Endothelial cell of umbilical vein (primary cell): ENCODE measurements around the gene METTL27. TPM values are rescaled to one million over a fixed set of nuclear protein-coding genes. Genes with fewer than 3 reads are reported as not detected.

Experiments used
- BruUV-seq: library from RNA; stranded (reverse); fragments of 400-500 nt; replicated peaks from 2 replicates; lab custom pipeline; 2021; lab: Mats Ljungman, UMichigan
- CTCF ChIA-PET: fragments of 300-600, 350-600 bp; sonication (Branson Sonifier 250); formaldehyde crosslinking; loops from one replicate; lab custom pipeline; 2021; ENCODE audit warnings: antibody characterized with exemption, inconsistent platforms; lab: Charles Lee
- POLR2A ChIA-PET: fragments of 300-600, 350-600 bp; sonication (Branson Sonifier 250); formaldehyde crosslinking; loops from one replicate; lab custom pipeline; 2021; ENCODE audit warnings: antibody characterized with exemption, inconsistent platforms; lab: Charles Lee
- DNase-seq: peaks from one replicate; pipeline ENCODE4 v3.0.0-alpha.2; 2011; ENCODE audit warnings: low read depth, low spot score
- FAIRE-seq: peaks from 2 replicates; lab custom pipeline; 2011; peaks lifted over from hg19 to GRCh38; lab: Jason Lieb, UNC
- H2AFZ ChIP-seq: 2 replicates; pipeline ENCODE4 v1.6.0; 2012; ENCODE audit warnings: low read depth, low read length, control low read depth, inconsistent platforms
- H3K27ac ChIP-seq: 2 replicates; pipeline ENCODE4 v1.5.1; 2011; ENCODE audit warnings: low read depth, mild to moderate bottlenecking, control low read depth, low read length, moderate library complexity; ENCODE audit not compliant: insufficient read depth
- H3K27me3 ChIP-seq, 2 experiments: 2 replicates each; pipeline versions ENCODE4 v1.6.0 to v1.6.1; 2011; ENCODE audit warnings: low read length in 2 of 2, mixed read lengths in 1 of 2; ENCODE audit not compliant: control insufficient read depth in 2 of 2, insufficient read depth in 2 of 2
- H3K36me3 ChIP-seq, 2 experiments: 2 replicates in 1 of 2; 3 replicates in 1 of 2; pipeline ENCODE4 v1.5.1; 2011; ENCODE audit warnings: low read length in 2 of 2, mild to moderate bottlenecking in 1 of 2, moderate library complexity in 1 of 2; ENCODE audit not compliant: control insufficient read depth in 2 of 2, insufficient read depth in 2 of 2; ENCODE audit errors: extremely low read depth in 1 of 2
- H3K4me1 ChIP-seq: 3 replicates; pipeline ENCODE4 v1.5.1; 2011; ENCODE audit warnings: mild to moderate bottlenecking, low read length; ENCODE audit not compliant: control insufficient read depth, insufficient read depth; ENCODE audit errors: extremely low read depth
- H3K4me2 ChIP-seq: 2 replicates; pipeline ENCODE4 v1.6.1; 2011; ENCODE audit warnings: low read length, control low read depth, mixed read lengths; ENCODE audit not compliant: insufficient read depth
- H3K4me3 ChIP-seq, 3 experiments: fragments of 200-600 bp in 1 of 3; sonication (generic), shearing (Covaris generic) in 1 of 3; replicated peaks in 1 of 3; 2 replicates each; pipeline ENCODE4 v1.5.1; 2011 to 2016; ENCODE audit warnings: control low read depth in 3 of 3, low read length in 3 of 3, mild to moderate bottlenecking in 2 of 3, inconsistent platforms in 1 of 3, low read depth in 1 of 3, moderate library complexity in 1 of 3; ENCODE audit not compliant: insufficient read depth in 1 of 3
- H3K79me2 ChIP-seq: 2 replicates; pipeline ENCODE4 v1.6.0; 2012; ENCODE audit warnings: low read length, inconsistent platforms; ENCODE audit not compliant: control insufficient read depth, insufficient read depth
- H3K9ac ChIP-seq: replicated peaks from 2 replicates; pipeline ENCODE3; 2011; ENCODE audit warnings: low read length, control low read depth; ENCODE audit not compliant: insufficient read depth; ENCODE audit errors: extremely low read depth
- H3K9me1 ChIP-seq: replicated peaks from 3 replicates; pipeline ENCODE4 v1.6.0; 2011; ENCODE audit warnings: mild to moderate bottlenecking, low read length; ENCODE audit not compliant: control insufficient read depth, insufficient read depth; ENCODE audit errors: extremely low read depth
- H3K9me3 ChIP-seq: replicated peaks from 2 replicates; pipeline ENCODE4 v1.5.1; 2012; ENCODE audit warnings: low read length, inconsistent platforms; ENCODE audit not compliant: control insufficient read depth, insufficient read depth
- H4K20me1 ChIP-seq: replicated peaks from 2 replicates; pipeline ENCODE3; 2011; ENCODE audit warnings: mild to moderate bottlenecking, low read length; ENCODE audit not compliant: control insufficient read depth, insufficient read depth; ENCODE audit errors: extremely low read depth
- EZH2 ChIP-seq: IDR thresholded peaks from 2 replicates; pipeline ENCODE4 v1.6.1; 2012; ENCODE audit warnings: borderline replicate concordance, low read depth, mild to moderate bottlenecking, moderate library complexity, low read length, inconsistent platforms; ENCODE audit not compliant: severe bottlenecking
- FOS ChIP-seq: IDR thresholded peaks from 2 replicates; pipeline ENCODE4 v1.6.1; 2011; ENCODE audit warnings: mild to moderate bottlenecking, low read length, moderate library complexity, borderline replicate concordance; ENCODE audit not compliant: insufficient read depth
- GATA2 ChIP-seq: IDR thresholded peaks from 2 replicates; pipeline ENCODE4 v1.7.0; 2011; ENCODE audit warnings: low read depth, mild to moderate bottlenecking, moderate library complexity, mixed read lengths, low read length; ENCODE audit not compliant: insufficient read length, insufficient read depth
- JUN ChIP-seq: IDR thresholded peaks from 2 replicates; pipeline ENCODE4 v1.6.1; 2011; ENCODE audit warnings: borderline replicate concordance, low read depth; ENCODE audit not compliant: insufficient read length, insufficient read depth
- MYC ChIP-seq: IDR thresholded peaks from one replicate; pipeline ENCODE4 v1.6.1; 2011; ENCODE audit warnings: mild to moderate bottlenecking, low read depth, low read length
- POLR2A ChIP-seq: IDR thresholded peaks from 2 replicates; pipeline ENCODE4 v1.6.1; 2012; ENCODE audit warnings: low read depth, mild to moderate bottlenecking, control low read depth, low read length
- POLR2AphosphoS5 ChIP-seq: IDR thresholded peaks from 2 replicates; pipeline ENCODE4 v1.6.1; 2012; ENCODE audit warnings: low read depth, mild to moderate bottlenecking, control low read depth, low read length, moderate library complexity; ENCODE audit not compliant: insufficient read depth
- dilution Hi-C: fragments of 300-500 bp; cut with MboI; formaldehyde crosslinking; loops from one replicate; pipeline ENCODE4 v1.15.0; 2019; ENCODE audit warnings: low sequenced_read_pairs; ENCODE audit not compliant: extremely low pct_ligation_motif_present
- intact Hi-C: fragments of 100-400 bp; cut with micrococcal nuclease; formaldehyde crosslinking; loops from one replicate; pipeline ENCODE4 v1.10.0; 2022
- polyA plus RNA-seq, 4 experiments: library from polyadenylated mRNA; depleted of rRNA in 3 of 4; stranded (reverse) in 3 of 4; unstranded in 1 of 4; fragments of >200 nt; gene quantifications; 2 replicates each; pipeline versions ENCODE4 v1.2.1 to v1.2.3, GENCODE V29; 2011 to 2012; ENCODE audit warnings: missing spikeins in 1 of 4
- total RNA-seq: library from RNA; stranded (reverse); gene quantifications from 2 replicates; pipeline ENCODE4 v1.2.3, GENCODE V29; 2021
- TF ChIP-seq, protein P1 (sequence below): IDR thresholded peaks from 2 replicates; pipeline ENCODE4 v1.6.1; 2011; ENCODE audit not compliant: insufficient read depth, insufficient read length
- TF ChIP-seq, protein P2 (sequence below), 2 donors: IDR thresholded peaks; 1 replicate in 1 of 2; 2 replicates in 1 of 2; pipeline ENCODE4 v1.5.1; 2011; ENCODE audit warnings: low read length in 2 of 2, mild to moderate bottlenecking in 2 of 2, moderate library complexity in 2 of 2, control low read depth in 1 of 2, inconsistent platforms in 1 of 2, low read depth in 1 of 2; ENCODE audit not compliant: insufficient read depth in 1 of 2; ENCODE audit errors: extremely low read depth in 1 of 2

The METTL27 gene
- total and polyA plus RNA-seq, 2 donors (not counting 3 experiments of a cell fraction or from before 2014, with no cell fraction given) = 6.9 to 10.8 TPM

DNA sequence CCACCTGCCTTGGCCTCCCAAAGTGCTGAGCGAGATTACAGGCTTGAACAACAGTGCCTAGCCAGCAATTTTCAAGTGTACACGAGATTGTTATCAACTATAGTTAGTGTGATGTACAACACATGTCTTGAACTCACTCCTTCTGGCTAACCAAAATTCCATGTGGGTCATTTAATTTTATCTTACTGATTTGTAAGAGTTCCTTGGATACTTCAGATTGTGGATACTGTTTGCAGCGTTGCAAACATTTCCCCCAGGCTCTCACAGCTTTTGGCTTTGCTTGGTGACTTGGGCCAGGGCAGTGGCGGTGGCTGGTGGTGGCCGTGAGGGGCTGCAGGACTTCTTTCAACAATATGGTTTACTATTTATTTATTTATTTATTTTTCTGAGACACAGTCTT lies 10.2 kb upstream of the METTL27 start:
- Histone ChIP-seq H3K9me1 (no peaks in the 10 kb centered on the region), H3K36me3 (no peaks in the 10 kb centered on the region), H3K4me2 (no peak overlapping the region), H3K27me3 (no peaks in the 10 kb centered on the region), H3K4me1 (peaks cover 16% of the 10 kb centered on the region), H3K27ac (peak overlapping the region; percentile 93), H3K9me3 (no peaks in the 10 kb centered on the region), H4K20me1 (no peaks in the 10 kb centered on the region), H3K79me2 (no peaks in the 10 kb centered on the region), H2AFZ (no peak overlapping the region), H3K9ac (no peak overlapping the region), H3K4me3 (no peak overlapping the region)
- TF ChIP-seq JUN = no peak
- ChIA-PET CTCF (no interaction called here), POLR2A (no interaction called here)
- dilution Hi-C loops = no loop called here
- intact Hi-C loops = no loop called here
- no TSS peak for BruUV-seq
- DNase-seq (no peak), FAIRE-seq (no peak)

DNA sequence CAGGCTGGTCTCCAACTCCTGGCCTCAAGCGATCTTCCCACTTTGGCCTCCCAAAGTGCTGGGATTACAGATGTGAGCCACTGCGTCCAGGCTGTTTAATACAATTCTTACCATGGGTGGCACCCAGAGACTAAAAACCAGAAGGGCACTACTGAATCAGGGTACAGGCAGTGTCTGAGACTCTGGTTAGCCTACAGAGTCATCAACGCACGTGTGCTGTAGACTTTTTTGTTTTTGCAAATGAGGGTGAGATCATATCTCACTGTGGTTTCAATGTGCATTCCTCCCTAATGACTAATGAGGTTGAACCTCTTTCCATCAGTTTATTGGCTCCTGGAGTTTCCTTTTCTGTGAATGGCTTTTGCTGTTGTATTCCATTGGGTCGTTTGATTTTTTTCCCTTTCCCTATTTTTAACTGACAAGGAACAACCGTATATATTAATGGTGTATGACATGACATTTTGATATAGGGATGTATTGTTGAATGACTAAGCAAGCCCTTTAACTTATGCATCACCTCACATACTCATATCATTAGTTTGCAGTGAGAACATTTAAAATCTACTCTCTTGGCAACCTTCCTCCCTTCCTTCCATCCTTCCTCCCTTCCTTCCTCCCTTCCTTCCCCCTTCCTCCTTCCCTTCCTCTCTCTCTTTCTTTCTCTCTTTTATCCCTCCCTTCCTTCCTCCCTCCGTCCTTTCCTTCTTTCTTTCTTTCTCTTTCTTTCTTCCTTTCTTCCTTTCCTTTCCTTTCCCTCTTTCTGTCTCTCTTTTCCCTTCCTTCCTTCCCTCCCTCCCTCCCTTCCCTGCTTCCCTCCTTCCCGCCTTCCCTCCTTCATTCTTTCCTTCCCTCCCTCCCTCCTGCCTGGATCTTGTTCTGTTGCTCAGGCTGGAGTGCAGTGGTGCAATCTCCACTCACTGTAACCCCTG lies 9.4 kb upstream of the METTL27 start:
- dilution Hi-C loops = no loop called here
- no peak overlapping the region for H3K4me3 ChIP-seq
- FAIRE-seq = peak; percentile 98

More for the DNA sequence above, 9.4 kb upstream of the METTL27 start:
- H3K9me3 ChIP-seq = no peaks in the 10 kb centered on the region
- H3K4me1 ChIP-seq = peaks cover 16% of the 10 kb centered on the region
- CTCF ChIA-PET = interaction anchor here (1.0 to 2.8 kb wide), 8 partner anchors 10 to 184 kb away, joined by 3 to 18 read pairs (median 6); partner anchors contain the start of genes ABHD11, METTL27 and VPS37D
- no peak overlapping the region for H2AFZ ChIP-seq
- no TSS peak for BruUV-seq
- H3K27me3 ChIP-seq = no peaks in the 10 kb centered on the region
- peak overlapping the region; percentile 74 for H3K9ac ChIP-seq
- POLR2A ChIA-PET = interaction anchor here (0.5 to 1.5 kb wide), 3 partner anchors 9 to 806 kb away, joined by 3 to 21 read pairs (median 5); partner anchors contain the start of genes GTF2I and METTL27
- peak; percentile 97 for DNase-seq
- no peaks in the 10 kb centered on the region for H4K20me1 ChIP-seq
- TF ChIP-seq, protein P1, sequence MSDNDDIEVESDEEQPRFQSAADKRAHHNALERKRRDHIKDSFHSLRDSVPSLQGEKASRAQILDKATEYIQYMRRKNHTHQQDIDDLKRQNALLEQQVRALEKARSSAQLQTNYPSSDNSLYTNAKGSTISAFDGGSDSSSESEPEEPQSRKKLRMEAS = peak; percentile 95
- peak; percentile 82 for TF ChIP-seq MYC
- peak; percentile 76 for TF ChIP-seq POLR2AphosphoS5
- no peak for TF ChIP-seq EZH2
- TF ChIP-seq POLR2A = peak; percentile 39
- peak; percentile 98 for TF ChIP-seq JUN
- TF ChIP-seq, protein P2, sequence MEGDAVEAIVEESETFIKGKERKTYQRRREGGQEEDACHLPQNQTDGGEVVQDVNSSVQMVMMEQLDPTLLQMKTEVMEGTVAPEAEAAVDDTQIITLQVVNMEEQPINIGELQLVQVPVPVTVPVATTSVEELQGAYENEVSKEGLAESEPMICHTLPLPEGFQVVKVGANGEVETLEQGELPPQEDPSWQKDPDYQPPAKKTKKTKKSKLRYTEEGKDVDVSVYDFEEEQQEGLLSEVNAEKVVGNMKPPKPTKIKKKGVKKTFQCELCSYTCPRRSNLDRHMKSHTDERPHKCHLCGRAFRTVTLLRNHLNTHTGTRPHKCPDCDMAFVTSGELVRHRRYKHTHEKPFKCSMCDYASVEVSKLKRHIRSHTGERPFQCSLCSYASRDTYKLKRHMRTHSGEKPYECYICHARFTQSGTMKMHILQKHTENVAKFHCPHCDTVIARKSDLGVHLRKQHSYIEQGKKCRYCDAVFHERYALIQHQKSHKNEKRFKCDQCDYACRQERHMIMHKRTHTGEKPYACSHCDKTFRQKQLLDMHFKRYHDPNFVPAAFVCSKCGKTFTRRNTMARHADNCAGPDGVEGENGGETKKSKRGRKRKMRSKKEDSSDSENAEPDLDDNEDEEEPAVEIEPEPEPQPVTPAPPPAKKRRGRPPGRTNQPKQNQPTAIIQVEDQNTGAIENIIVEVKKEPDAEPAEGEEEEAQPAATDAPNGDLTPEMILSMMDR (IDR thresholded peaks at IDR 0.05; ENCODE audit: extremely low read depth in 1 of 2, insufficient read depth in 1 of 2, low read depth in 1 of 2, low read length in 2 of 2) = no peak
- peak; percentile 95 for TF ChIP-seq GATA2
- TF ChIP-seq FOS = peak; percentile 76
- peak overlapping the region; percentile 93 for H3K27ac ChIP-seq
- H3K9me1 ChIP-seq = no peaks in the 10 kb centered on the region
- no peaks in the 10 kb centered on the region for H3K36me3 ChIP-seq
- intact Hi-C loops = loop anchor here (1.0 kb wide), 5 partner anchors 9 to 133 kb away; partner anchors contain the start of genes ABHD11 and METTL27
- H3K4me2 ChIP-seq = peak overlapping the region; percentile 9
- H3K79me2 ChIP-seq = no peaks in the 10 kb centered on the region
